PFSK-1 (cell line): ENCODE measurements around the gene SCUBE1.

ENCODE experiments used
- SIN3A ChIP-seq: IDR thresholded peaks from 2 replicates; pipeline ENCODE4 v1.6.1; 2012; ENCODE audit warnings: mild to moderate bottlenecking, low read length, moderate library complexity, borderline replicate concordance; ENCODE audit not compliant: insufficient read depth
- TAF1 ChIP-seq: IDR thresholded peaks from 2 replicates; pipeline ENCODE4 v1.6.1; 2012; ENCODE audit warnings: low read length, control low read depth, borderline replicate concordance; ENCODE audit not compliant: insufficient read depth
- TF ChIP-seq, protein P1 (sequence below), 2 experiments: IDR thresholded peaks; 2 replicates each; pipeline versions ENCODE4 v1.6.1 to v1.8.0; 2011 to 2012; ENCODE audit warnings: low read depth in 2 of 2, low read length in 2 of 2, control low read depth in 1 of 2, inconsistent platforms in 1 of 2, mild to moderate bottlenecking in 1 of 2, moderate library complexity in 1 of 2; ENCODE audit not compliant: insufficient read depth in 1 of 2

DNA sequence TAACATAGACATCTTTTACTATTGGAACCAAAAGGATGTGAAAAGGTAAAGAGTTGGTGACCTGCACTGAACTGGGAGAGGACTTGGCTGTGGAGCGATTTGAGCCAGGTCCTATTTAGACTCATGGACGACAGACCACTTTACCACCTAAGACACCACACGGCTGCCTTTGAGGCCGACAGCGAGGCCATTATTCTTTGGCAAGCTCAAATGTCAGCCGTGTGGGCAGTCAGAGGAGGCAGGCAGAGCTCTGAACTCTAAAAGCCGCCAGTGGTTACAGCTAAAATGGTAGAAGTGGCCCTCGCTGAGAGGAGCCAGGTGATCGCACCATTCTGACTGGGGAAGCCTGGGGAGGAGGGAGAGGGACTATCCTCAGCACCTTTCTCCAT, 50.5 kb downstream of the SCUBE1 start:
- TF ChIP-seq, protein P1, sequence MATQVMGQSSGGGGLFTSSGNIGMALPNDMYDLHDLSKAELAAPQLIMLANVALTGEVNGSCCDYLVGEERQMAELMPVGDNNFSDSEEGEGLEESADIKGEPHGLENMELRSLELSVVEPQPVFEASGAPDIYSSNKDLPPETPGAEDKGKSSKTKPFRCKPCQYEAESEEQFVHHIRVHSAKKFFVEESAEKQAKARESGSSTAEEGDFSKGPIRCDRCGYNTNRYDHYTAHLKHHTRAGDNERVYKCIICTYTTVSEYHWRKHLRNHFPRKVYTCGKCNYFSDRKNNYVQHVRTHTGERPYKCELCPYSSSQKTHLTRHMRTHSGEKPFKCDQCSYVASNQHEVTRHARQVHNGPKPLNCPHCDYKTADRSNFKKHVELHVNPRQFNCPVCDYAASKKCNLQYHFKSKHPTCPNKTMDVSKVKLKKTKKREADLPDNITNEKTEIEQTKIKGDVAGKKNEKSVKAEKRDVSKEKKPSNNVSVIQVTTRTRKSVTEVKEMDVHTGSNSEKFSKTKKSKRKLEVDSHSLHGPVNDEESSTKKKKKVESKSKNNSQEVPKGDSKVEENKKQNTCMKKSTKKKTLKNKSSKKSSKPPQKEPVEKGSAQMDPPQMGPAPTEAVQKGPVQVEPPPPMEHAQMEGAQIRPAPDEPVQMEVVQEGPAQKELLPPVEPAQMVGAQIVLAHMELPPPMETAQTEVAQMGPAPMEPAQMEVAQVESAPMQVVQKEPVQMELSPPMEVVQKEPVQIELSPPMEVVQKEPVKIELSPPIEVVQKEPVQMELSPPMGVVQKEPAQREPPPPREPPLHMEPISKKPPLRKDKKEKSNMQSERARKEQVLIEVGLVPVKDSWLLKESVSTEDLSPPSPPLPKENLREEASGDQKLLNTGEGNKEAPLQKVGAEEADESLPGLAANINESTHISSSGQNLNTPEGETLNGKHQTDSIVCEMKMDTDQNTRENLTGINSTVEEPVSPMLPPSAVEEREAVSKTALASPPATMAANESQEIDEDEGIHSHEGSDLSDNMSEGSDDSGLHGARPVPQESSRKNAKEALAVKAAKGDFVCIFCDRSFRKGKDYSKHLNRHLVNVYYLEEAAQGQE (IDR thresholded peaks at IDR 0.05; ENCODE audit: insufficient read depth in 1 of 2, low read depth in 2 of 2, low read length in 2 of 2): no peak
- no peak for TF ChIP-seq TAF1
- TF ChIP-seq SIN3A: no peak
